IMR-90 (cell line): ENCODE measurements around the gene PODXL2. TPM values are rescaled to one million over a fixed set of nuclear protein-coding genes. Genes with fewer than 3 reads are reported as not detected.

Experiments
- ATAC-seq: fragments of 200-7000 bp; cut with Tn5 transposase; 2 replicates; pipeline ENCODE4 v1.9.1; 2020; ENCODE audit warnings: low read depth, mild to moderate bottlenecking, moderate library complexity
- BruUV-seq: library from RNA; stranded (reverse); fragments of 400-500 nt; replicated peaks from 2 replicates; lab custom pipeline; 2021; lab: Mats Ljungman, UMichigan
- CTCF ChIA-PET: fragments of 300-600 bp; formaldehyde crosslinking; extraction: SDS; loops from one replicate; lab custom pipeline; 2021; ENCODE audit warnings: antibody characterized with exemption; lab: Yijun Ruan, JAX
- POLR2A ChIA-PET: fragments of 300-600 bp; sonication (Branson Sonifier 250); formaldehyde crosslinking; loops from one replicate; lab custom pipeline; 2022; ENCODE audit warnings: antibody characterized with exemption; ENCODE audit not compliant: unreplicated experiment; lab: Charles Lee
- DNase-seq: peaks from one replicate; pipeline ENCODE4 v3.0.0; 2013
- H2AFZ ChIP-seq: replicated peaks from 2 replicates; pipeline ENCODE3; 2013; ENCODE audit warnings: low read length, mild to moderate bottlenecking; ENCODE audit not compliant: poor library complexity
- H2AK5ac ChIP-seq: 2 replicates; pipeline ENCODE4 v1.6.1; 2013; ENCODE audit warnings: low read depth, low read length, inconsistent platforms
- H2AK9ac ChIP-seq: replicated peaks from 2 replicates; pipeline ENCODE3; 2013; ENCODE audit warnings: mild to moderate bottlenecking, low read depth, low read length, moderate library complexity; ENCODE audit not compliant: poor library complexity
- H2BK120ac ChIP-seq: 2 replicates; pipeline ENCODE4 v1.6.1; 2013; ENCODE audit warnings: low read depth, low read length, inconsistent platforms
- H2BK15ac ChIP-seq: 3 replicates; pipeline ENCODE4 v1.6.1; 2013; ENCODE audit warnings: low read depth, low read length, inconsistent platforms
- H2BK20ac ChIP-seq: 2 replicates; pipeline ENCODE4 v1.6.1; 2013; ENCODE audit warnings: low read depth, mild to moderate bottlenecking, inconsistent platforms, low read length, moderate library complexity
- H2BK5ac ChIP-seq: 2 replicates; pipeline ENCODE4 v1.6.1; 2013; ENCODE audit warnings: mild to moderate bottlenecking, low read depth, low read length, inconsistent platforms; ENCODE audit not compliant: poor library complexity, severe bottlenecking
- H3K14ac ChIP-seq: replicated peaks from 2 replicates; pipeline ENCODE4 v1.6.1; 2013; ENCODE audit warnings: low read depth, low read length, inconsistent platforms
- H3K18ac ChIP-seq: 2 replicates; pipeline ENCODE4 v1.6.1; 2013; ENCODE audit warnings: low read depth, low read length, control low read depth
- H3K23ac ChIP-seq: 2 replicates; pipeline ENCODE4 v1.6.1; 2013; ENCODE audit warnings: low read depth, low read length, inconsistent platforms
- H3K27ac ChIP-seq: 2 replicates; pipeline ENCODE4 v1.5.1; 2013; ENCODE audit warnings: mild to moderate bottlenecking, control low read depth, low read length; ENCODE audit not compliant: insufficient read depth
- H3K27me3 ChIP-seq: 2 replicates; pipeline ENCODE4 v1.6.1; 2013; ENCODE audit warnings: low read length; ENCODE audit not compliant: control insufficient read depth, insufficient read depth
- H3K36me3 ChIP-seq: 2 replicates; pipeline ENCODE4 v1.6.1; 2013; ENCODE audit warnings: low read length, mixed read lengths; ENCODE audit not compliant: control insufficient read depth, insufficient read depth
- H3K4ac ChIP-seq: 2 replicates; pipeline ENCODE4 v1.6.1; 2013; ENCODE audit warnings: low read depth, low read length, inconsistent platforms
- H3K4me1 ChIP-seq: 2 replicates; pipeline ENCODE4 v1.6.1; 2013; ENCODE audit warnings: low read length, mixed read lengths; ENCODE audit not compliant: control insufficient read depth, insufficient read depth
- H3K4me2 ChIP-seq: 2 replicates; pipeline ENCODE4 v1.6.1; 2013; ENCODE audit warnings: low read depth, mild to moderate bottlenecking, control low read depth, low read length, moderate library complexity
- H3K4me3 ChIP-seq: 2 replicates; pipeline ENCODE4 v1.5.1; 2013; ENCODE audit warnings: low read depth, mild to moderate bottlenecking, control low read depth, low read length, moderate library complexity; ENCODE audit not compliant: insufficient read depth
- H3K56ac ChIP-seq: 2 replicates; pipeline ENCODE4 v1.6.1; 2013; ENCODE audit warnings: low read length, inconsistent platforms; ENCODE audit not compliant: insufficient read depth; ENCODE audit errors: extremely low read depth
- H3K79me1 ChIP-seq, 2 experiments: 2 replicates each; pipeline ENCODE4 v1.6.1; 2013; ENCODE audit warnings: low read length in 2 of 2, inconsistent platforms in 1 of 2, low read depth in 1 of 2
- H3K9ac ChIP-seq: 2 replicates; pipeline ENCODE4 v1.6.1; 2013; ENCODE audit warnings: low read depth, low read length, control low read depth
- H3K9me1 ChIP-seq: 2 replicates; pipeline ENCODE4 v1.6.1; 2013; ENCODE audit warnings: low read length, inconsistent platforms; ENCODE audit not compliant: insufficient read depth
- H3K9me3 ChIP-seq: 2 replicates; pipeline ENCODE4 v1.6.1; 2013; ENCODE audit warnings: low read length; ENCODE audit not compliant: control insufficient read depth, insufficient read depth
- H4K20me1 ChIP-seq: 2 replicates; pipeline ENCODE4 v1.6.1; 2013; ENCODE audit warnings: low read length, inconsistent platforms; ENCODE audit not compliant: insufficient read depth
- H4K5ac ChIP-seq: 2 replicates; pipeline ENCODE4 v1.6.1; 2013; ENCODE audit warnings: mild to moderate bottlenecking, low read depth, low read length, control low read depth
- H4K8ac ChIP-seq, 2 experiments: 2 replicates each; pipeline ENCODE4 v1.6.1; 2013; ENCODE audit warnings: low read depth in 2 of 2, low read length in 2 of 2, control low read depth in 1 of 2, inconsistent platforms in 1 of 2
- H4K91ac ChIP-seq: 2 replicates; pipeline ENCODE4 v1.6.1; 2013; ENCODE audit warnings: low read depth, low read length, inconsistent platforms; ENCODE audit not compliant: insufficient read depth
- BHLHE40 ChIP-seq: fragments of 150-350 bp; IDR thresholded peaks from 2 replicates; pipeline ENCODE4 v1.6.1; 2016; ENCODE audit warnings: mild to moderate bottlenecking, low read depth, low read length
- CHD1 ChIP-seq: IDR thresholded peaks from 2 replicates; pipeline ENCODE4 v1.6.1; 2012; ENCODE audit warnings: low read depth, low read length, improper control_type of control experiment
- POLR2A ChIP-seq: IDR thresholded peaks from 2 replicates; pipeline ENCODE4 v1.6.1; 2012; ENCODE audit warnings: mild to moderate bottlenecking, low read depth, low read length
- WGBS, 2 experiments: methylation state at CpG; one replicate each; pipeline versions ENCODE4 v1.1.5 to v1.1.7; 2013; ENCODE audit warnings: missing lambda C conversion rate in 2 of 2; ENCODE audit not compliant: insufficient read length in 1 of 2; ENCODE audit errors: extremely low coverage in 2 of 2; 5-methylcytosine and 5-hydroxymethylcytosine counted together
- dilution Hi-C: fragments of 300-500 bp; cut with HindIII; formaldehyde crosslinking; loops from one replicate; pipeline ENCODE4 v1.14.3; 2018; ENCODE audit warnings: low sequenced_read_pairs; ENCODE audit not compliant: unreplicated experiment
- in situ Hi-C: fragments of 300-500 bp; cut with MboI; formaldehyde crosslinking; loops from 3 replicates; pipeline ENCODE4 v1.14.3; 2019; ENCODE audit warnings: low sequenced_read_pairs, inconsistent platforms, mixed read lengths
- intact Hi-C: fragments of 100-400 bp; cut with micrococcal nuclease; formaldehyde crosslinking; loops from 2 replicates; pipeline ENCODE4 v1.10.0; 2022
- polyA plus RNA-seq, 3 experiments: library from polyadenylated mRNA; depleted of rRNA; stranded (reverse); fragments of >200 nt; gene quantifications; 2 replicates each; pipeline ENCODE4 v1.2.3, GENCODE V29; 2012; ENCODE audit warnings: low replicate concordance in 1 of 3
- total RNA-seq: library from RNA; depleted of rRNA; stranded (reverse); fragments of >200 nt; gene quantifications from 2 replicates; pipeline ENCODE4 v1.2.3, GENCODE V29; 2012

PODXL2 gene
- total and polyA plus RNA-seq, 2 of the 4 experiments (the other 2 are of a cell fraction): 1.6 to 5.4 TPM

DNA sequence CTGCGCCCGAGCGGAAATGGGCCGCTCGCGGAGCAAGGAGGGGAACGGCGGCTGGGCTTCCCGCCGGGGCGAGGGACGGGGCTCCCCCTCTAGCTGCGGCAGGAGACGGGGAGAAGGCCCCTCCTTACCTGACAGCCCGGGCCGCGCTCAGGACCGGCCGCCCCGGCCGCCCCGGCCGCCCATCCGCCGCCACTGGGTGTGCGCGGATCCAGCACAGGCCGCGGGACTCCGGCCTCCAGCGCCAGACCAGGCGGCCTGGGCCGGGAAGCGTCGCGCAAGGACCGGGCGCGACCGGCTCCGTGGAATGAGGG is 38.7 kb upstream of the PODXL2 start:
- CTCF ChIA-PET: interaction anchor here (4.2 kb wide), 1 partner anchor 15 kb away, joined by 20 read pairs; no protein-coding TSS in a partner anchor

More for the DNA sequence above, 38.7 kb upstream of the PODXL2 start:
- in situ Hi-C loops: no loop called here
- 0% methylated on average over 15 of the region's 41 CpGs; no CpG with 5 or more reads in 1 of the 2 experiments for WGBS, 2 experiments
- intact Hi-C loops: loop anchor here (5.0 kb wide), 1 partner anchor 462 kb away; the partner anchor contains the start of gene SEC61A1
- Histone ChIP-seq H3K4me3 (peak overlapping the region; percentile 51), H3K56ac (no peak overlapping the region), H2BK5ac (peak overlapping the region; percentile 80), H3K18ac (no peak overlapping the region; the same call in 1 of the 2 replicates), H2AK5ac (peak overlapping the region; percentile 49; the same call in 1 of the 2 replicates), H2BK15ac (no peak overlapping the region), H3K4ac (peak overlapping the region; percentile 78), H3K79me1 (peaks cover 0 to 50% of the 10 kb centered on the region in 2 experiments; a peak in 3 of 4 replicates), H2AFZ (peak overlapping the region; percentile 92), H3K27me3 (no peaks in the 10 kb centered on the region), H3K14ac (no peak overlapping the region), H4K5ac (no peak overlapping the region), H3K4me2 (peak overlapping the region; percentile 4; the same call in 1 of the 2 replicates), H3K4me1 (peaks cover 20% of the 10 kb centered on the region), H3K9me1 (peaks cover 34% of the 10 kb centered on the region), H3K9me3 (no peaks in the 10 kb centered on the region), H4K20me1 (peaks cover 45% of the 10 kb centered on the region), H3K9ac (peak overlapping the region; percentile 54), H3K36me3 (no peaks in the 10 kb centered on the region), H2AK9ac (peak overlapping the region; percentile 93), H2BK120ac (no peak overlapping the region), H2BK20ac (no peak overlapping the region), H4K91ac (peak overlapping the region; percentile 36; the same call in 1 of the 2 replicates), H4K8ac (no peak overlapping the region; a peak in 1 of 4 replicates), H3K27ac (peak overlapping the region; percentile 67), H3K23ac (no peak overlapping the region; the same call in 1 of the 2 replicates)
- dilution Hi-C loops: no loop called here
- DNase-seq (no peak), ATAC-seq (peak; percentile 64)
- no TSS peak for BruUV-seq
- POLR2A ChIA-PET: no interaction called here
- TF ChIP-seq BHLHE40: no peak
- TF ChIP-seq POLR2A: peak; percentile 71
- TF ChIP-seq CHD1: peak; percentile 61; the same call in 1 of the 2 replicates
